ENCODE measurements around the gene CEP120.
"Not testable (repeated sequence)": the region's sequence is repeated elsewhere in the genome, so short reads cannot be mapped to it uniquely, and the experiment has no call there.

Gene CEP120

GRCh38 chr5:123423278-123424149 lies at the start of gene CEP120:
Gene CEP120 (minus strand): TSS chr5:123423403. CDS start chr5:123422998, 405 bp downstream.
- DNase-seq (ENCODE audit: low spot score) (peak; percentile 99), ATAC-seq (ENCODE audit: low read depth) (peak; percentile 98)
- peak; percentile 99 for TF ChIP-seq CTCF (IDR thresholded peaks at IDR 0.05; ENCODE audit: poor library complexity, severe bottlenecking)
- H3K27me3 ChIP-seq (ENCODE audit: insufficient read depth, poor library complexity, severe bottlenecking) = no peaks in the 10 kb centered on the region
- H3K4me3 ChIP-seq (ENCODE audit: severe bottlenecking) = peak within 1 kb of the TSS; percentile 60
- peaks cover 5% of the 10 kb centered on the region; the same call in 1 of the 2 replicates for H3K36me3 ChIP-seq (ENCODE audit: low read depth)
- peak within 1 kb of the TSS; percentile 57 for H3K27ac ChIP-seq (ENCODE audit: poor library complexity, severe bottlenecking)
- H3K4me1 ChIP-seq (ENCODE audit: insufficient read depth, poor library complexity, severe bottlenecking) = peaks cover 11% of the 10 kb centered on the region
- no peaks in the 10 kb centered on the region for H3K9me3 ChIP-seq (ENCODE audit: severe bottlenecking)

- no peak for ATAC-seq (ENCODE audit: low read depth)
- TF ChIP-seq CTCF (IDR thresholded peaks at IDR 0.05; ENCODE audit: poor library complexity, severe bottlenecking) = no peak
- Histone ChIP-seq H3K27me3 (ENCODE audit: insufficient read depth, poor library complexity, severe bottlenecking) (no peaks in the 10 kb centered on the region), H3K4me1 (ENCODE audit: insufficient read depth, poor library complexity, severe bottlenecking) (no peaks in the 10 kb centered on the region), H3K27ac (ENCODE audit: poor library complexity, severe bottlenecking) (no peak overlapping the region), H3K4me3 (ENCODE audit: severe bottlenecking) (no peak overlapping the region), H3K36me3 (ENCODE audit: low read depth) (no peaks in the 10 kb centered on the region), H3K9me3 (ENCODE audit: severe bottlenecking) (no peaks in the 10 kb centered on the region)
- no peak for DNase-seq (ENCODE audit: low spot score)
Measured at GRCh38 chr5:123472150-123472924, 49.1 kb upstream of the CEP120 start.

- no peaks in the 10 kb centered on the region for H3K9me3 ChIP-seq (ENCODE audit: severe bottlenecking)
- TF ChIP-seq CTCF (IDR thresholded peaks at IDR 0.05; ENCODE audit: poor library complexity, severe bottlenecking) = no peak
Measured at GRCh38 chr5:123471385-123471784, 48.2 kb upstream of the CEP120 start.

GRCh38 chr5:123466839-123467238 lies 43.6 kb upstream of the CEP120 start:
- not testable (repeated sequence) for H3K4me1 ChIP-seq (ENCODE audit: insufficient read depth, poor library complexity, severe bottlenecking); H3K9me3 ChIP-seq (ENCODE audit: severe bottlenecking); H3K27ac ChIP-seq (ENCODE audit: poor library complexity, severe bottlenecking); DNase-seq (ENCODE audit: low spot score); ATAC-seq (ENCODE audit: low read depth); H3K4me3 ChIP-seq (ENCODE audit: severe bottlenecking); H3K27me3 ChIP-seq (ENCODE audit: insufficient read depth, poor library complexity, severe bottlenecking); H3K36me3 ChIP-seq (ENCODE audit: low read depth)

More at GRCh38 chr5:123471385-123471784, 48.2 kb upstream of the CEP120 start:
- no peaks in the 10 kb centered on the region for H3K36me3 ChIP-seq (ENCODE audit: low read depth)
- H3K4me1 ChIP-seq (ENCODE audit: insufficient read depth, poor library complexity, severe bottlenecking) = no peaks in the 10 kb centered on the region
- DNase-seq (ENCODE audit: low spot score) (no peak), ATAC-seq (ENCODE audit: low read depth) (no peak)
- no peak overlapping the region for H3K4me3 ChIP-seq (ENCODE audit: severe bottlenecking)
- H3K27me3 ChIP-seq (ENCODE audit: insufficient read depth, poor library complexity, severe bottlenecking) = no peaks in the 10 kb centered on the region
- no peak overlapping the region for H3K27ac ChIP-seq (ENCODE audit: poor library complexity, severe bottlenecking)

- no peak for TF ChIP-seq CTCF (IDR thresholded peaks at IDR 0.05; ENCODE audit: poor library complexity, severe bottlenecking)
- peak; percentile 81 for ATAC-seq (ENCODE audit: low read depth)
- H3K27ac ChIP-seq (ENCODE audit: poor library complexity, severe bottlenecking) = no peak overlapping the region
- H3K4me3 ChIP-seq (ENCODE audit: severe bottlenecking) = no peak overlapping the region
- no peaks in the 10 kb centered on the region for H3K27me3 ChIP-seq (ENCODE audit: insufficient read depth, poor library complexity, severe bottlenecking)
- H3K9me3 ChIP-seq (ENCODE audit: severe bottlenecking) = no peaks in the 10 kb centered on the region
- no peaks in the 10 kb centered on the region for H3K4me1 ChIP-seq (ENCODE audit: insufficient read depth, poor library complexity, severe bottlenecking)
- H3K36me3 ChIP-seq (ENCODE audit: low read depth) = no peaks in the 10 kb centered on the region
- DNase-seq (ENCODE audit: low spot score) = no peak
Measured at GRCh38 chr5:123460296-123460729, 37.1 kb upstream of the CEP120 start.

- not testable (repeated sequence) for ATAC-seq (ENCODE audit: low read depth); H3K27me3 ChIP-seq (ENCODE audit: insufficient read depth, poor library complexity, severe bottlenecking); DNase-seq (ENCODE audit: low spot score); H3K36me3 ChIP-seq (ENCODE audit: low read depth); H3K27ac ChIP-seq (ENCODE audit: poor library complexity, severe bottlenecking); H3K9me3 ChIP-seq (ENCODE audit: severe bottlenecking); H3K4me3 ChIP-seq (ENCODE audit: severe bottlenecking); H3K4me1 ChIP-seq (ENCODE audit: insufficient read depth, poor library complexity, severe bottlenecking)
Measured at GRCh38 chr5:123458994-123459393, 35.8 kb upstream of the CEP120 start.
